ENCODE data around the gene CLSTN1.
"Not testable (repeated sequence)": the region's sequence is repeated elsewhere in the genome, so short reads cannot be mapped to it uniquely, and the experiment has no call there.

CLSTN1 gene

GRCh38 chr1:9764550-9764949, 59.2 kb downstream of the CLSTN1 start:
- H3K14ac ChIP-seq (ENCODE audit: low read length) = no peak overlapping the region
- no peak overlapping the region for H3K23ac ChIP-seq (ENCODE audit: low read depth, low read length, poor library complexity)
- no peak overlapping the region for H3K18ac ChIP-seq (ENCODE audit: low read length)
- no peak overlapping the region for H2BK12ac ChIP-seq (ENCODE audit: low read length)
- H2BK15ac ChIP-seq (ENCODE audit: low read length) = no peak overlapping the region
- no peak overlapping the region for H2AK5ac ChIP-seq (ENCODE audit: low read depth, low read length)
- peaks cover 3 to 8% of the 10 kb centered on the region in 2 donors for H3K4me1 ChIP-seq (ENCODE audit: control insufficient read depth in 2 of 2, insufficient read depth in 1 of 2, low read depth in 1 of 2, low read length in 2 of 2)
- H3K4ac ChIP-seq (ENCODE audit: low read length) = no peak overlapping the region
- H3K4me3 ChIP-seq (ENCODE audit: low read length in 2 of 2) = no peak overlapping the region
- no peak for DNase-seq (ENCODE audit: low spot score)
- WGBS, 2 donors (ENCODE audit: extremely low coverage in 2 of 2, insufficient read length in 2 of 2, insufficient replicate concordance in 1 of 2) = no CpG with 5 or more reads among the region's 3 CpGs
- no peak overlapping the region for H3K9ac ChIP-seq (ENCODE audit: low read depth, low read length, poor library complexity)
- H2BK120ac ChIP-seq (ENCODE audit: low read depth, low read length) = no peak overlapping the region
- no peak overlapping the region for H2BK5ac ChIP-seq (ENCODE audit: low read length)
- H3K4me2 ChIP-seq (ENCODE audit: insufficient read depth, low read length, poor library complexity, severe bottlenecking) = no peak overlapping the region
- H3K36me3 ChIP-seq (replicated peaks in 1 of 2; ENCODE audit: control insufficient read depth in 2 of 2, insufficient read depth in 2 of 2, low read length in 2 of 2) = peaks cover 6 to 39% of the 10 kb centered on the region in 2 donors
- no peaks in the 10 kb centered on the region for H3K27me3 ChIP-seq (ENCODE audit: control insufficient read depth in 3 of 3, insufficient read depth in 3 of 3, low read depth in 1 of 3, low read length in 3 of 3)
- no peak overlapping the region for H3K27ac ChIP-seq (replicated peaks; ENCODE audit: low read length)
- peaks cover 7% of the 10 kb centered on the region for H3K79me1 ChIP-seq (ENCODE audit: low read depth, low read length)
- no peak overlapping the region for H4K91ac ChIP-seq (ENCODE audit: low read depth, low read length, poor library complexity)
- H4K8ac ChIP-seq (ENCODE audit: low read depth, low read length) = no peak overlapping the region
- no peak overlapping the region for H2AFZ ChIP-seq (ENCODE audit: low read length)
- H3K9me3 ChIP-seq (replicated peaks in 1 of 2; ENCODE audit: control insufficient read depth in 2 of 2, insufficient read depth in 1 of 2, low read depth in 1 of 2, low read length in 2 of 2) = peaks cover 0 to 4% of the 10 kb centered on the region in 2 donors

GRCh38 chr1:9763914-9764313, 59.9 kb downstream of the CLSTN1 start:
- no peak overlapping the region for H3K27ac ChIP-seq (replicated peaks; ENCODE audit: low read length)
- H3K36me3 ChIP-seq (replicated peaks in 1 of 2; ENCODE audit: control insufficient read depth in 2 of 2, insufficient read depth in 2 of 2, low read length in 2 of 2) = peaks cover 6 to 39% of the 10 kb centered on the region in 2 donors
- WGBS, 2 donors (ENCODE audit: extremely low coverage in 2 of 2, insufficient read length in 2 of 2, insufficient replicate concordance in 1 of 2) = no CpG with 5 or more reads among the region's 2 CpGs

GRCh38 chr1:9762446-9762845, 61.3 kb downstream of the CLSTN1 start:
- not testable (repeated sequence) for H3K79me1 ChIP-seq (ENCODE audit: low read depth, low read length); H3K4me3 ChIP-seq (ENCODE audit: low read length in 2 of 2); H3K23ac ChIP-seq (ENCODE audit: low read depth, low read length, poor library complexity); H3K4ac ChIP-seq (ENCODE audit: low read length); H3K27ac ChIP-seq (replicated peaks; ENCODE audit: low read length); DNase-seq (ENCODE audit: low spot score); H2AFZ ChIP-seq (ENCODE audit: low read length); H3K9me3 ChIP-seq (replicated peaks in 1 of 2; ENCODE audit: control insufficient read depth in 2 of 2, insufficient read depth in 1 of 2, low read depth in 1 of 2, low read length in 2 of 2); H2BK12ac ChIP-seq (ENCODE audit: low read length); H2BK5ac ChIP-seq (ENCODE audit: low read length); H3K4me2 ChIP-seq (ENCODE audit: insufficient read depth, low read length, poor library complexity, severe bottlenecking); H2BK15ac ChIP-seq (ENCODE audit: low read length); H3K9ac ChIP-seq (ENCODE audit: low read depth, low read length, poor library complexity); H4K91ac ChIP-seq (ENCODE audit: low read depth, low read length, poor library complexity); H2AK5ac ChIP-seq (ENCODE audit: low read depth, low read length); H3K27me3 ChIP-seq (ENCODE audit: control insufficient read depth in 3 of 3, insufficient read depth in 3 of 3, low read depth in 1 of 3, low read length in 3 of 3); H2BK120ac ChIP-seq (ENCODE audit: low read depth, low read length); H3K18ac ChIP-seq (ENCODE audit: low read length); H3K14ac ChIP-seq (ENCODE audit: low read length); H3K4me1 ChIP-seq (ENCODE audit: control insufficient read depth in 2 of 2, insufficient read depth in 1 of 2, low read depth in 1 of 2, low read length in 2 of 2); H4K8ac ChIP-seq (ENCODE audit: low read depth, low read length)
- H3K36me3 ChIP-seq (replicated peaks in 1 of 2; ENCODE audit: control insufficient read depth in 2 of 2, insufficient read depth in 2 of 2, low read length in 2 of 2) = peaks cover 6 to 36% of the 10 kb centered on the region in 2 donors
- WGBS, 2 donors (ENCODE audit: extremely low coverage in 2 of 2, insufficient read length in 2 of 2, insufficient replicate concordance in 1 of 2) = no CpG with 5 or more reads among the region's 25 CpGs

More at GRCh38 chr1:9763914-9764313, 59.9 kb downstream of the CLSTN1 start:
- no peak overlapping the region for H3K4me3 ChIP-seq (ENCODE audit: low read length in 2 of 2)
- no peak for DNase-seq (ENCODE audit: low spot score)
- H3K4ac ChIP-seq (ENCODE audit: low read length) = no peak overlapping the region
- H2AK5ac ChIP-seq (ENCODE audit: low read depth, low read length) = no peak overlapping the region
- H3K23ac ChIP-seq (ENCODE audit: low read depth, low read length, poor library complexity) = no peak overlapping the region
- H3K4me2 ChIP-seq (ENCODE audit: insufficient read depth, low read length, poor library complexity, severe bottlenecking) = no peak overlapping the region
- no peak overlapping the region for H4K8ac ChIP-seq (ENCODE audit: low read depth, low read length)
- no peak overlapping the region for H3K14ac ChIP-seq (ENCODE audit: low read length)
- H3K27me3 ChIP-seq (ENCODE audit: control insufficient read depth in 3 of 3, insufficient read depth in 3 of 3, low read depth in 1 of 3, low read length in 3 of 3) = no peaks in the 10 kb centered on the region
- no peak overlapping the region for H2BK120ac ChIP-seq (ENCODE audit: low read depth, low read length)
- H4K91ac ChIP-seq (ENCODE audit: low read depth, low read length, poor library complexity) = no peak overlapping the region
- peaks cover 7% of the 10 kb centered on the region for H3K79me1 ChIP-seq (ENCODE audit: low read depth, low read length)
- H2BK15ac ChIP-seq (ENCODE audit: low read length) = no peak overlapping the region
- H2BK5ac ChIP-seq (ENCODE audit: low read length) = no peak overlapping the region
- H3K18ac ChIP-seq (ENCODE audit: low read length) = no peak overlapping the region
- peaks cover 0 to 4% of the 10 kb centered on the region in 2 donors for H3K9me3 ChIP-seq (replicated peaks in 1 of 2; ENCODE audit: control insufficient read depth in 2 of 2, insufficient read depth in 1 of 2, low read depth in 1 of 2, low read length in 2 of 2)
- H2BK12ac ChIP-seq (ENCODE audit: low read length) = no peak overlapping the region
- no peak overlapping the region for H2AFZ ChIP-seq (ENCODE audit: low read length)
- peaks cover 3 to 8% of the 10 kb centered on the region in 2 donors for H3K4me1 ChIP-seq (ENCODE audit: control insufficient read depth in 2 of 2, insufficient read depth in 1 of 2, low read depth in 1 of 2, low read length in 2 of 2)
- no peak overlapping the region for H3K9ac ChIP-seq (ENCODE audit: low read depth, low read length, poor library complexity)

- Histone ChIP-seq H2AFZ (ENCODE audit: low read length) (no peak overlapping the region), H2BK15ac (ENCODE audit: low read length) (no peak overlapping the region), H4K8ac (ENCODE audit: low read depth, low read length) (no peak overlapping the region), H3K4me3 (ENCODE audit: low read length in 2 of 2) (no peak overlapping the region), H3K36me3 (replicated peaks in 1 of 2; ENCODE audit: control insufficient read depth in 2 of 2, insufficient read depth in 2 of 2, low read length in 2 of 2) (peaks cover 4 to 33% of the 10 kb centered on the region in 2 donors), H2BK5ac (ENCODE audit: low read length) (no peak overlapping the region), H3K14ac (ENCODE audit: low read length) (no peak overlapping the region), H3K27me3 (ENCODE audit: control insufficient read depth in 3 of 3, insufficient read depth in 3 of 3, low read depth in 1 of 3, low read length in 3 of 3) (no peaks in the 10 kb centered on the region), H3K9me3 (replicated peaks in 1 of 2; ENCODE audit: control insufficient read depth in 2 of 2, insufficient read depth in 1 of 2, low read depth in 1 of 2, low read length in 2 of 2) (peaks cover 3 to 4% of the 10 kb centered on the region in 2 donors), H3K18ac (ENCODE audit: low read length) (no peak overlapping the region), H3K4ac (ENCODE audit: low read length) (no peak overlapping the region), H3K23ac (ENCODE audit: low read depth, low read length, poor library complexity) (no peak overlapping the region), H2BK12ac (ENCODE audit: low read length) (no peak overlapping the region), H3K9ac (ENCODE audit: low read depth, low read length, poor library complexity) (no peak overlapping the region), H2AK5ac (ENCODE audit: low read depth, low read length) (no peak overlapping the region), H4K91ac (ENCODE audit: low read depth, low read length, poor library complexity) (no peak overlapping the region), H3K79me1 (ENCODE audit: low read depth, low read length) (peaks cover 3% of the 10 kb centered on the region), H3K27ac (replicated peaks; ENCODE audit: low read length) (no peak overlapping the region), H2BK120ac (ENCODE audit: low read depth, low read length) (no peak overlapping the region), H3K4me2 (ENCODE audit: insufficient read depth, low read length, poor library complexity, severe bottlenecking) (no peak overlapping the region), H3K4me1 (ENCODE audit: control insufficient read depth in 2 of 2, insufficient read depth in 1 of 2, low read depth in 1 of 2, low read length in 2 of 2) (peaks cover 3 to 5% of the 10 kb centered on the region in 2 donors)
- WGBS, 2 donors (ENCODE audit: extremely low coverage in 2 of 2, insufficient read length in 2 of 2, insufficient replicate concordance in 1 of 2) = no CpG with 5 or more reads among the region's 9 CpGs
- DNase-seq (ENCODE audit: low spot score) = no peak
Measured at GRCh38 chr1:9761855-9762254, 61.9 kb downstream of the CLSTN1 start.

All from neuronal stem cell (in vitro differentiated cells).